ENCODE results near the gene LSM14B.

DNA sequence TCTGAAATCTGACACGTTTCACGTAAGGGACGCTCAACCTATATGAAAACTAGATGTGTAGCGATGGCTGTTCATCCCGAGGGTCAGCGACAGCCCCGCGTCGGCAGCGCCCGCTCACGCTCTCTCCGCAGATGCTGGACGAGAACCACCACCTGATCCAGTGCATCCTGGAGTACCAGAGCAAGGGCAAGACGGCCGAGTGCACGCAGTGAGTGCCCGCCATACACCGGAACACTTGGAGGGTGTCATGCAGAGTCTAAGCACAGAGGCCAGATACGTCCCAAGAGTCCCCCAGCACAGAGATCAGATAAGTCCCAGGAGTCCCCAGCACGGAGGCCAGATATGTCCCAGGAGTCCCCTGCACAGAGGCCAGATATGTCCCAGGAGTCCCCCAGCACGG lies 36.3 kb downstream of the LSM14B start:
- TF ChIP-seq, protein P1, sequence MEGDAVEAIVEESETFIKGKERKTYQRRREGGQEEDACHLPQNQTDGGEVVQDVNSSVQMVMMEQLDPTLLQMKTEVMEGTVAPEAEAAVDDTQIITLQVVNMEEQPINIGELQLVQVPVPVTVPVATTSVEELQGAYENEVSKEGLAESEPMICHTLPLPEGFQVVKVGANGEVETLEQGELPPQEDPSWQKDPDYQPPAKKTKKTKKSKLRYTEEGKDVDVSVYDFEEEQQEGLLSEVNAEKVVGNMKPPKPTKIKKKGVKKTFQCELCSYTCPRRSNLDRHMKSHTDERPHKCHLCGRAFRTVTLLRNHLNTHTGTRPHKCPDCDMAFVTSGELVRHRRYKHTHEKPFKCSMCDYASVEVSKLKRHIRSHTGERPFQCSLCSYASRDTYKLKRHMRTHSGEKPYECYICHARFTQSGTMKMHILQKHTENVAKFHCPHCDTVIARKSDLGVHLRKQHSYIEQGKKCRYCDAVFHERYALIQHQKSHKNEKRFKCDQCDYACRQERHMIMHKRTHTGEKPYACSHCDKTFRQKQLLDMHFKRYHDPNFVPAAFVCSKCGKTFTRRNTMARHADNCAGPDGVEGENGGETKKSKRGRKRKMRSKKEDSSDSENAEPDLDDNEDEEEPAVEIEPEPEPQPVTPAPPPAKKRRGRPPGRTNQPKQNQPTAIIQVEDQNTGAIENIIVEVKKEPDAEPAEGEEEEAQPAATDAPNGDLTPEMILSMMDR (IDR thresholded peaks at IDR 0.05 in 4 of 5, conservative IDR thresholded peaks at IDR 0.05 in 1 of 5): no peak
- no peak for TF ChIP-seq POLR2A (IDR thresholded peaks at IDR 0.05)
